BLaER1 (cell line): Measurements from ENCODE around the gene DLK1.

Source experiments
- H3K27ac ChIP-seq: shearing (Covaris generic); formaldehyde crosslinking; 2 replicates; pipeline ENCODE4 v1.8.1; 2022
- H3K27me3 ChIP-seq: shearing (Covaris generic); formaldehyde crosslinking; 2 replicates; pipeline ENCODE4 v1.8.1; 2022
- H3K36me3 ChIP-seq: shearing (Covaris generic); formaldehyde crosslinking; 2 replicates; pipeline ENCODE4 v1.8.1; 2022
- H3K4me1 ChIP-seq: shearing (Covaris generic); formaldehyde crosslinking; 2 replicates; pipeline ENCODE4 v1.8.1; 2022
- H3K4me2 ChIP-seq: shearing (Covaris generic); formaldehyde crosslinking; 2 replicates; pipeline ENCODE4 v1.8.1; 2022
- H3K4me3 ChIP-seq: shearing (Covaris generic); formaldehyde crosslinking; 2 replicates; pipeline ENCODE4 v1.8.1; 2022
- H3K9ac ChIP-seq: shearing (Covaris generic); formaldehyde crosslinking; 2 replicates; pipeline ENCODE4 v1.8.1; 2022
- H3K9me3 ChIP-seq: shearing (Covaris generic); formaldehyde crosslinking; 2 replicates; pipeline ENCODE4 v1.8.1; 2022
- H4K20me1 ChIP-seq: shearing (Covaris generic); formaldehyde crosslinking; 2 replicates; pipeline ENCODE4 v1.8.1; 2022
- Cebpa-rat ChIP-seq: shearing (Covaris generic); IDR thresholded peaks from 2 replicates; pipeline ENCODE4 v1.8.1; 2022

DLK1 gene

GRCh38 chr14:100773331-100774163 is 46.9 kb downstream of the DLK1 start:
- no peak overlapping the region for H3K27ac ChIP-seq
- H4K20me1 ChIP-seq, result no peaks in the 10 kb centered on the region
- H3K4me2 ChIP-seq, result no peak overlapping the region
- no peaks in the 10 kb centered on the region for H3K27me3 ChIP-seq
- no peak overlapping the region for H3K9ac ChIP-seq
- no peaks in the 10 kb centered on the region for H3K9me3 ChIP-seq
- H3K4me1 ChIP-seq, result no peaks in the 10 kb centered on the region
- TF ChIP-seq Cebpa-rat, result no peak
- no peaks in the 10 kb centered on the region for H3K36me3 ChIP-seq
- no peak overlapping the region for H3K4me3 ChIP-seq

GRCh38 chr14:100774164-100774537 is 47.5 kb downstream of the DLK1 start:
- Histone ChIP-seq H3K9ac (no peak overlapping the region), H3K4me3 (no peak overlapping the region), H3K4me2 (no peak overlapping the region), H3K27me3 (no peaks in the 10 kb centered on the region), H4K20me1 (no peaks in the 10 kb centered on the region), H3K4me1 (no peaks in the 10 kb centered on the region), H3K27ac (no peak overlapping the region), H3K36me3 (no peaks in the 10 kb centered on the region), H3K9me3 (no peaks in the 10 kb centered on the region)
- TF ChIP-seq Cebpa-rat, result no peak

- no peak overlapping the region for H3K27ac ChIP-seq
- H3K9me3 ChIP-seq, result no peaks in the 10 kb centered on the region
- TF ChIP-seq Cebpa-rat, result no peak
- H3K4me1 ChIP-seq, result no peaks in the 10 kb centered on the region
- no peak overlapping the region for H3K4me3 ChIP-seq
- H3K4me2 ChIP-seq, result no peak overlapping the region
- H3K27me3 ChIP-seq, result no peaks in the 10 kb centered on the region; the same call in 1 of the 2 replicates
- H3K36me3 ChIP-seq, result no peaks in the 10 kb centered on the region
- no peaks in the 10 kb centered on the region for H4K20me1 ChIP-seq
- H3K9ac ChIP-seq, result no peak overlapping the region
Measured at GRCh38 chr14:100775351-100775830, 48.7 kb downstream of the DLK1 start.

- Histone ChIP-seq H3K9me3 (no peaks in the 10 kb centered on the region), H3K9ac (no peak overlapping the region), H3K36me3 (no peaks in the 10 kb centered on the region), H3K4me1 (no peaks in the 10 kb centered on the region), H3K27ac (no peak overlapping the region), H4K20me1 (no peaks in the 10 kb centered on the region), H3K4me2 (no peak overlapping the region), H3K4me3 (no peak overlapping the region), H3K27me3 (no peaks in the 10 kb centered on the region; the same call in 1 of the 2 replicates)
- TF ChIP-seq Cebpa-rat, result no peak
Measured at GRCh38 chr14:100775831-100776591, 49.3 kb downstream of the DLK1 start.

GRCh38 chr14:100776681-100777365 is 50.1 kb downstream of the DLK1 start:
- no peak overlapping the region for H3K4me3 ChIP-seq
- no peaks in the 10 kb centered on the region for H3K4me1 ChIP-seq
- no peaks in the 10 kb centered on the region; the same call in 1 of the 2 replicates for H3K27me3 ChIP-seq
- no peaks in the 10 kb centered on the region for H3K9me3 ChIP-seq
- H3K27ac ChIP-seq, result no peak overlapping the region
- no peak for TF ChIP-seq Cebpa-rat
- H4K20me1 ChIP-seq, result no peaks in the 10 kb centered on the region
- H3K9ac ChIP-seq, result no peak overlapping the region
- no peak overlapping the region for H3K4me2 ChIP-seq
- H3K36me3 ChIP-seq, result no peaks in the 10 kb centered on the region

- H3K36me3 ChIP-seq, result no peaks in the 10 kb centered on the region
- no peaks in the 10 kb centered on the region for H3K9me3 ChIP-seq
- no peaks in the 10 kb centered on the region for H4K20me1 ChIP-seq
- H3K27ac ChIP-seq, result no peak overlapping the region
- H3K4me1 ChIP-seq, result no peaks in the 10 kb centered on the region
- no peaks in the 10 kb centered on the region; the same call in 1 of the 2 replicates for H3K27me3 ChIP-seq
- no peak overlapping the region for H3K9ac ChIP-seq
- TF ChIP-seq Cebpa-rat, result no peak
- H3K4me3 ChIP-seq, result no peak overlapping the region
- H3K4me2 ChIP-seq, result no peak overlapping the region
Measured at GRCh38 chr14:100777366-100777817, 50.7 kb downstream of the DLK1 start.

- no peaks in the 10 kb centered on the region for H3K36me3 ChIP-seq
- no peaks in the 10 kb centered on the region for H3K4me1 ChIP-seq
- H3K27me3 ChIP-seq, result no peaks in the 10 kb centered on the region; the same call in 1 of the 2 replicates
Measured at GRCh38 chr14:100777818-100778525, 51.3 kb downstream of the DLK1 start.

GRCh38 chr14:100778526-100778882 is 51.8 kb downstream of the DLK1 start:
- Histone ChIP-seq H3K4me1 (no peaks in the 10 kb centered on the region), H3K9ac (no peak overlapping the region), H4K20me1 (no peaks in the 10 kb centered on the region), H3K9me3 (no peaks in the 10 kb centered on the region), H3K27me3 (no peaks in the 10 kb centered on the region; the same call in 1 of the 2 replicates), H3K27ac (no peak overlapping the region), H3K4me2 (no peak overlapping the region), H3K4me3 (no peak overlapping the region), H3K36me3 (no peaks in the 10 kb centered on the region)
- TF ChIP-seq Cebpa-rat, result no peak

More at GRCh38 chr14:100777818-100778525, 51.3 kb downstream of the DLK1 start:
- H3K4me2 ChIP-seq, result no peak overlapping the region
- H3K9ac ChIP-seq, result no peak overlapping the region
- TF ChIP-seq Cebpa-rat, result no peak
- H3K27ac ChIP-seq, result no peak overlapping the region
- no peaks in the 10 kb centered on the region for H4K20me1 ChIP-seq
- no peak overlapping the region for H3K4me3 ChIP-seq
- no peaks in the 10 kb centered on the region for H3K9me3 ChIP-seq
